Activated T-cell treated with anti-CD3 and anti-CD28 coated beads, Interleukin-2, amount 50 U/mL, for 4 hours (primary cell): ENCODE results near the gene MVB12A. TPM values are rescaled to one million over a fixed set of nuclear protein-coding genes. Genes with fewer than 3 reads are reported as not detected.

Experiments
- ATAC-seq, 2 donors: fragments of 200-7000 bp; cut with Tn5 transposase; one replicate each; pipeline ENCODE4 v1.10.0; 2021
- DNase-seq: peaks from one replicate; pipeline ENCODE4 v3.0.0-alpha.2; 2020
- H3K27me3 Mint-ChIP-seq: one replicate; pipeline ENCODE4 v1.8.0; 2021; ENCODE audit warnings: low read depth, mixed read lengths
- H3K36me3 Mint-ChIP-seq: one replicate; pipeline ENCODE4 v1.8.0; 2022; ENCODE audit warnings: mixed read lengths; ENCODE audit not compliant: insufficient read depth
- H3K4me1 Mint-ChIP-seq: one replicate; pipeline ENCODE4 v1.8.0; 2021; ENCODE audit warnings: low read depth, mixed read lengths
- H3K4me3 Mint-ChIP-seq: one replicate; pipeline ENCODE4 v1.8.0; 2021; ENCODE audit warnings: mild to moderate bottlenecking, moderate library complexity, mixed read lengths
- H3K9me3 Mint-ChIP-seq: one replicate; pipeline ENCODE4 v1.8.0; 2021; ENCODE audit warnings: mixed read lengths
- total RNA-seq, 3 donors: library from RNA; stranded (reverse); gene quantifications; one replicate each; pipeline ENCODE4 v1.2.1, GENCODE V29; 2021

MVB12A gene
- total RNA-seq, 3 donors from 2014 or later, result 37.3 to 43.3 (median 38.6) TPM

DNA sequence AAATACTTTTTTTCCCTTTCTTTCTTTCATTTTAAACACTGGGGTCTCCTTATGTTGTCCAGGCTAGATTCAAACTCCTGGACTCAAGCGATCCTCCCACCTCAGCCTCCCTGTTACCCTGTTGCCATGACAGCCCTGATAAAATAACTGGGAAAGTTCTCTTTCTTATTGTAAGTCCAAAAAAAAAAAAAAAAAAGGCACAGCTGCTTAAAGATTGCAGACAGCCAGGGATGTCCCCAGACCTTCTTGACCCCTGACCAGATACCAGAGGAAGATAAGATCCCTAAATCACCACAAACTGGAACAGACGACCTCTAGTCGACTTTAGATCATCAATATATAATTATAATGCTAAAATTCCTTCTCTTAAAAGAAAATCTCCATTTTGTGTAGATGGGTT is 1.1 kb upstream of the MVB12A start:
- ATAC-seq (no peak), DNase-seq (no peak)
- no peaks in the 10 kb centered on the region for H3K9me3 Mint-ChIP-seq
- no peaks in the 10 kb centered on the region for H3K27me3 Mint-ChIP-seq
- peaks cover 10% of the 10 kb centered on the region for H3K4me1 Mint-ChIP-seq
- peak overlapping the region; percentile 91 for H3K4me3 Mint-ChIP-seq
- H3K36me3 Mint-ChIP-seq, result peaks cover 11% of the 10 kb centered on the region

DNA sequence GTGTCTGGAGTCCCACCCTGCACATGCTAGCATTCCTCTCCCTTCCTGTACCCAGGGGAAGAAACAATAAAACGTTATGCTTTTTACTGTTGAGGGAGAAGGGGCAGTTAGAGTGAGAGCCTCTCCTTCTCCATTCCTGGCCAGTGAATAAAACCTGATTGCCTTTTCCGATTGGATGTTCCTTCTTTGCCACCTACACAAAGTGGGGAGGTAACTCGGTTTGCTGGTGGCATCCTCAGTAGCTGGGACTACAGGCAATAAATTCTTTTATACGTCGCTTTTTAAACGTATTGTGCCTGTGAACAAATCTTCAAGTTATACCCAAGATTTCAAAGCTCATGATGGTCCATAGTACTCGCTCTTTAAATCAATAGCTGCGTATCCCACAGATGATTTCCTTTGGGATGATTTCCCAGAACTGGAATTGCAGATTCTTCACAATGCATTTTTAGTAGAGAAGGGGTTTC is 660 bp upstream of the MVB12A start:
- ATAC-seq, result no peak
- no peaks in the 10 kb centered on the region for H3K27me3 Mint-ChIP-seq
- peak overlapping the region; percentile 91 for H3K4me3 Mint-ChIP-seq
- H3K4me1 Mint-ChIP-seq, result peaks cover 10% of the 10 kb centered on the region
- no peak for DNase-seq
- no peaks in the 10 kb centered on the region for H3K9me3 Mint-ChIP-seq
- H3K36me3 Mint-ChIP-seq, result peaks cover 11% of the 10 kb centered on the region

DNA sequence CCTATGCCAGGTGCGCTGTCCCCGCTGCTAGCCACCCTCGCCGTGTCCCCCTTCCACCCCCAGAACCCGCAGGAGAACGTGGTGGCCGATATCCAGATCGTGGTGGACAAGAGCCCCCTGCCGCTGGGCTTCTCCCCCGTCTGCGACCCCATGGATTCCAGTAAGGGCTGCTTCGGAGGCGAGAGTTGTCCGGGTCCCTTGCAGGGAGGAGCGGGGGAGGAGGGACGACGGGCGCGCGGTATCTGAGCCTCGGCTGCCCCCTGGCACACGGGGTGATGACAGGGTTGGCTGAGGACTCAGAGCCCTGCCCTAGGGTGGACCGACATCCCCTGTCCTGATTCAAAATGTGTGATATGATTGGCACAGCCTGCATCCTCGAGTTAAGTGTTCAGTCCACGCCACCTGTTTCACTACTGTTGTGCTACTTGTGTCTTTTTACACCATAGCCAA is 653 bp downstream of the MVB12A start:
- no peaks in the 10 kb centered on the region for H3K27me3 Mint-ChIP-seq
- DNase-seq (no peak), ATAC-seq (peak in 1 of 2 donors; percentile 13)
- peak overlapping the region; percentile 91 for H3K4me3 Mint-ChIP-seq
- H3K36me3 Mint-ChIP-seq, result peaks cover 7% of the 10 kb centered on the region
- peaks cover 10% of the 10 kb centered on the region for H3K4me1 Mint-ChIP-seq
- no peaks in the 10 kb centered on the region for H3K9me3 Mint-ChIP-seq

DNA sequence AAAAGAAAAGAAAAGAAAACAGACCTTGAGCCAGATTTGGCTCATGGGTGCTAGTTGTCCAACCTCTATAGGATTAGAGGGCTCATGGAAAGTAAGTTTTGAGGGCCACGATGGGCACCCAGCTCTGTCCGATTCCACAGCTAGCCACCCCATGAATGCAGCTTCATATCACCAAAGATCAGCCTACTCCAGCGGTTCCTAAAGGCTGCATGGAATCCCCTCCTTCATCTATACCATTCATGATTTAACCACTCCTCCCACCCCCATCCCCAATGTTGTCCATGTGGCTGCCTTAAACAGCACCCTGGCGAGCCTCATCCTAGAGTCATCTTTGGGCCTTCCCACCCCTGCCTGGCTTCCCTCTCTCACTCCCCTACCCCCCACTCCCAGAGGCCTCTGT is 2.1 kb downstream of the MVB12A start:
- H3K4me1 Mint-ChIP-seq, result peaks cover 10% of the 10 kb centered on the region
- peaks cover 3% of the 10 kb centered on the region for H3K36me3 Mint-ChIP-seq
- ATAC-seq, result no peak
- H3K9me3 Mint-ChIP-seq, result no peaks in the 10 kb centered on the region
- no peak for DNase-seq
- H3K27me3 Mint-ChIP-seq, result no peaks in the 10 kb centered on the region
- no peak overlapping the region for H3K4me3 Mint-ChIP-seq

DNA sequence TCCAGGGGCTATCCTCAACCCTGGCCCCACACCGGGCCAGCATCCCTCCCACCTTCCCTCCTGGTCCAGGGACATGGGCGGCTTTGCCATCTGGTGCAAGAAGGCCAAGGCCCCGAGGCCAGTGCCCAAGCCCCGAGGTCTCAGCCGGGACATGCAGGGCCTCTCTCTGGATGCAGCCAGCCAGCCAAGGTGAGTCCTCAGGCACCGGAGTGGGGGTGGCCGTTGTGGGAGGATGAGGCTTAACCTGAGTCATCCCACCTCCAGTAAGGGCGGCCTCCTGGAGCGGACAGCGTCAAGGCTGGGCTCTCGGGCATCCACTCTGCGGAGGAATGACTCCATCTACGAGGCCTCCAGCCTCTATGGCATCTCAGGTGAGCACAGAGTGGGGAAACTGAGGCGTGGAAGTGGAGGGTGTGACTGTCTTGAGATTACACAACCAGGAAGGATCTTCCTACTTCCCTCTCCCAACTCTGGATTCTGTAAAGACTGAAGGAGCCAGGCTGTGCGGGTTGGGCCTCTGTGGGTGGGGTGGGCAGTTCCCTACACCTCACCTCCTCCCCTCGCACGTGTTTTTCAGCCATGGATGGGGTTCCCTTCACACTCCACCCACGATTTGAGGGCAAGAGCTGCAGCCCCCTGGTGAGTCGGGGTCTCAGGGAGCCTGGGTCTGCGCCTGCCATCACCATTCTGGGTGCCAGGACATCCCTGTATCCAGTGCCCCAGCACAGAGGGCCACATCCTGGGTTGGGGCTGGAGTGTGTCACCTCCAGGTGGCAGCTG is 3.8 kb downstream of the MVB12A start:
- H3K4me1 Mint-ChIP-seq, result peaks cover 10% of the 10 kb centered on the region
- peaks cover 2% of the 10 kb centered on the region for H3K36me3 Mint-ChIP-seq
- DNase-seq (no peak), ATAC-seq (no peak)
- no peaks in the 10 kb centered on the region for H3K9me3 Mint-ChIP-seq
- no peak overlapping the region for H3K4me3 Mint-ChIP-seq
- no peaks in the 10 kb centered on the region for H3K27me3 Mint-ChIP-seq

DNA sequence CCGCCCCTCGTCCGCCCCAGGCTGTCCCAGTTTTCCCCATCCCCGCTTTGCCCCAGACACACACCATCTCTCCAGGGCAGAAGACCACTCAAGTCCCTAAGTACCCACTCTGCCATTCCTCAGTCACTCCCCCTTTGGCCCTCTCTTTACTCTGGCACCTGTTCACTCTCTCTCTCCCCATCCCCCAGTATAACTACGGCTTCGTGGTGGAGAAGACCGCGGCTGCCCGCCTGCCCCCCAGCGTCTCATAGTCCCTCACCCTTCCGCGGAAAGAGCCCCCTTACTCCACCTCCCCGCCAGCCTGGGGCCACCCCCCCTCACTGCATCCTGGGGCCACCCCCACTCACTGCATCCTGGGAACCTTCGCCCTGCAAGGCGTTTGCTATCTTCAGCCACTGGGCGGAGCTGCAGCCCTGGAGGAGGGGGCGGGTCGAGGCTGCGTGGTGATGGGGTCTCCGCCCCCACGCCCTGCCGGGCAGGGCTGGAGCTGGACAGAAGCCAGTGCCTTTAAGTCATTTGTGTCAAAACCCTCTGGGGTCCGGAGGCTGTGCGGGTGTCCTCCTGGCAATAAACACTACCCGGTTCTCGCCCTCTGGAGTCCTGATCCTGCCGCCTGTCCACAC is 5.0 kb downstream of the MVB12A start:
- H3K9me3 Mint-ChIP-seq, result no peaks in the 10 kb centered on the region
- H3K36me3 Mint-ChIP-seq, result peaks cover 2% of the 10 kb centered on the region
- no peak overlapping the region for H3K4me3 Mint-ChIP-seq
- H3K27me3 Mint-ChIP-seq, result no peaks in the 10 kb centered on the region
- DNase-seq, result no peak
- H3K4me1 Mint-ChIP-seq, result peaks cover 2% of the 10 kb centered on the region
- peak; percentile 44 to 46 for ATAC-seq

DNA sequence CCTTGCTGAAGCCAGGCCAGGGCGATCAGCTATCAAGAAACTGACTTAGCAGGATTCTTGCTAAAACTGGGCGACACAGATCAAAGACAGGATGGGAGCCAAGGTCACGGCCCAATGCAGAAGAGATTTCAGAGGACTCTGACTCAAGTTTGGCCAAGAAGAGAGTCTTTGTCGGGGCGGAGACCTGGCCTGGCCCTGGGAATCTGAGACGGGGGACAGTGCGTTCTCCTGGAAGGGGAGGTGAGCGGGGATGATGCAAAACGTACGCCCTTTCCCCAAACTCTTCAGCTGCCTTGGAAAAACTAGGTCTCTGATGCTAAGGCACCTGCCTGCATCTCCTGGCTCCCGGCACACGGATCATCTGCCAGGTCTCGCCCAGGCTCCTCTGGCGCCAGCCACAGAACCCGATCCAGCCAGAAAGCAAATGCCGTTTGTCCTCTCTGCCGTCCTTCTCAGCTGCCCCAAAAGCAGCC is 9.8 kb downstream of the MVB12A start:
- no peak for ATAC-seq
- H3K36me3 Mint-ChIP-seq, result no peaks in the 10 kb centered on the region
- H3K4me3 Mint-ChIP-seq, result no peak overlapping the region
- no peak for DNase-seq
- no peaks in the 10 kb centered on the region for H3K4me1 Mint-ChIP-seq
- no peaks in the 10 kb centered on the region for H3K9me3 Mint-ChIP-seq
- no peaks in the 10 kb centered on the region for H3K27me3 Mint-ChIP-seq

DNA sequence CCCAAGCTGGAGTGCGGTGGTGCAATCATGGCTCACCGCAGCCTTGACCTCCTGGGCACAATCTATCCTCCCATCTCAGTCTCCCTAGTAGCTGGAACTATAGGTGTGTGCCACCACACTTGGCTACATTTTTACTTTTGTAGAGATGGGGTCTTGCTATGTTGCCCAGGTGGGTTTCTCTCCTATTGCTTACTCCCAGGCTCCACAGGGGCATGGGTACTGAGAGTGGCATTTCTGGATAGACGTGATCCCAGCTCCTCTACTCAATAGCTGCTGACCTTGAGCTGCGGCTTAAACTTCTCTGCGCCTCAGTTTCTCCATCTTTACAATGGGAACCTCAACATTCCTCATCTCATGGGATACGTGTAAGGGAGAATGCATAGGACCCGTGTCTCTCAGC is 11.6 kb downstream of the MVB12A start:
- no peaks in the 10 kb centered on the region for H3K4me1 Mint-ChIP-seq
- H3K9me3 Mint-ChIP-seq, result no peaks in the 10 kb centered on the region
- no peaks in the 10 kb centered on the region for H3K36me3 Mint-ChIP-seq
- H3K4me3 Mint-ChIP-seq, result no peak overlapping the region
- DNase-seq, result no peak
- ATAC-seq, result no peak
- H3K27me3 Mint-ChIP-seq, result no peaks in the 10 kb centered on the region

DNA sequence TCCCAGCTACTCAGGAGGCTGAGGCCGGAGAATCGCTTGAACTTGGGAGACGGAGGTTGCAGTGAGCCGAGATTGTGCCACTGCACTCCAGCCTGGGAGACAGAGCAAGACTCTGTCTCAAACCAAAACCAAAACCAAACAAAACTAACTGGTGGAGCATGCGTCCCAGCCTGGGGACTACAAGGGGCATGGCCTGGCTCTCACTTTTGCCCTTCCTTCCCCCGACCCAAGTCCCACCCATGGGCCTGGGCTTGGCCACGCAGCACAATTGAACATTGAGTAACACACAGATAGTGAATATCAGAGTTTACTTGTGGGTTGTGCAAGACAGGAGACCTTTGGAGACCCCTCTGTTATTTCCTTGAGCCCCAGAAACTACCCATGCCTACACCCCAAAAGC is 15.4 kb downstream of the MVB12A start:
- DNase-seq, result no peak
- Mint-ChIP-seq H3K36me3 (no peaks in the 10 kb centered on the region), H3K9me3 (no peaks in the 10 kb centered on the region), H3K4me1 (no peaks in the 10 kb centered on the region), H3K27me3 (peaks cover 3% of the 10 kb centered on the region), H3K4me3 (no peak overlapping the region)
- no peak for ATAC-seq

DNA sequence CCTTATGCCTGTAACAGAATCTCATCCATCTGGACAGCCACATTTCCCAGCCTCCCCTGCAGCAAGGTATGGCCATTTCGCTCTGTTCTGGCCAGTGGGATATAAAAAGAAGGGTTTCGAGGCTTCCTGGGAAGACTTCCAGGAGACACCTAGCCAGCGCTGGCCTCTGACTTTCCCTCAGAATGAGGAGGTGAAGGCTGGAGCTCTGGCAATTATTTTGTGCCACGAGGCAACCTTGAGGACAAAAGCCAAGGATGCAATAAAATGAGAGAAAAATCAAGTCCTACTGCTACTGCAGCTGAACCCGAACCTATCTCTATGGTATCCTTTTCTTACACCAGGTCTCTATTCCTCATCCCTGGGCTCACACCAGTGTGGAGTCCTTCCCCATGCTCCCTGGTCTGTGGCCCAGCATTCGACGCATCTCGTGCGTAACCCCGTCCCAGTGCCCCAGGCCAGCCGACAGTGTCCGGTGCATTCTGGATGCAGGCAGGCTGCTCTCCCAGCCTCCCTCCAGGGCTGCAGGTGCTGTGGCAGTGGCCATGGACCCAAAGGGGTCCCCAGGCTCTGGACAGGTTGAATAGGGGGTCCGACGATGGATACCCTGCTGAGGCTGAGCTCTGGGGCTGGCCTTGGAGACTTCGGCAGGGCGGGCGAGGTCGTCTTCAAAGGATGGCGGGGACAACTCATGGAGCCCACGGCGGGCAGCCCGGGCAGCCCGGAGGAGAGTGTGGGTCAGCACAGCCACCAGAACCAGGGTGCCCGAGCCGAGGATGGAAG is 16.4 kb downstream of the MVB12A start:
- H3K36me3 Mint-ChIP-seq, result no peaks in the 10 kb centered on the region
- DNase-seq, result no peak
- no peak overlapping the region for H3K4me3 Mint-ChIP-seq
- H3K4me1 Mint-ChIP-seq, result no peaks in the 10 kb centered on the region
- no peaks in the 10 kb centered on the region for H3K9me3 Mint-ChIP-seq
- no peak for ATAC-seq
- H3K27me3 Mint-ChIP-seq, result peaks cover 3% of the 10 kb centered on the region

DNA sequence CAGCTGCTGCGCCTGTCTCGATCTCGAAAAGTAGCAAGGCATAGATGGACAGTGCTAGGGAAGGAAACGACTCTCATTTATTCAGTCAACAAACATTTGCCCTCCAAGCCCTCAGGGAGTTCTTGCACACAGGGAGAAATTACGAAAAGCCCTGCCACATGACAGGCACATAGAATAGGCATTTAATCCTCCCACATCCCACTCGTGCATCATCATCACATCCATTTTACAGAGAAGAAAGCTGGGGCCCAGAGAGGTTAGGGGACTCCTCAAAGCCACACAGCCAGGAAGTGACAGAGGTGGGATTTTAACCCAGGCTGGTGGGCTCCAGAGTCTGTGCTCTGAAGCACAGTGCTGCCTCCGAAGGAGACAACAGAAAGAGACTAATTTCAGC is 17.0 kb downstream of the MVB12A start:
- H3K4me3 Mint-ChIP-seq, result no peak overlapping the region
- ATAC-seq, result no peak
- no peaks in the 10 kb centered on the region for H3K9me3 Mint-ChIP-seq
- DNase-seq, result no peak
- peaks cover 3% of the 10 kb centered on the region for H3K27me3 Mint-ChIP-seq
- H3K4me1 Mint-ChIP-seq, result no peaks in the 10 kb centered on the region
- no peaks in the 10 kb centered on the region for H3K36me3 Mint-ChIP-seq

DNA sequence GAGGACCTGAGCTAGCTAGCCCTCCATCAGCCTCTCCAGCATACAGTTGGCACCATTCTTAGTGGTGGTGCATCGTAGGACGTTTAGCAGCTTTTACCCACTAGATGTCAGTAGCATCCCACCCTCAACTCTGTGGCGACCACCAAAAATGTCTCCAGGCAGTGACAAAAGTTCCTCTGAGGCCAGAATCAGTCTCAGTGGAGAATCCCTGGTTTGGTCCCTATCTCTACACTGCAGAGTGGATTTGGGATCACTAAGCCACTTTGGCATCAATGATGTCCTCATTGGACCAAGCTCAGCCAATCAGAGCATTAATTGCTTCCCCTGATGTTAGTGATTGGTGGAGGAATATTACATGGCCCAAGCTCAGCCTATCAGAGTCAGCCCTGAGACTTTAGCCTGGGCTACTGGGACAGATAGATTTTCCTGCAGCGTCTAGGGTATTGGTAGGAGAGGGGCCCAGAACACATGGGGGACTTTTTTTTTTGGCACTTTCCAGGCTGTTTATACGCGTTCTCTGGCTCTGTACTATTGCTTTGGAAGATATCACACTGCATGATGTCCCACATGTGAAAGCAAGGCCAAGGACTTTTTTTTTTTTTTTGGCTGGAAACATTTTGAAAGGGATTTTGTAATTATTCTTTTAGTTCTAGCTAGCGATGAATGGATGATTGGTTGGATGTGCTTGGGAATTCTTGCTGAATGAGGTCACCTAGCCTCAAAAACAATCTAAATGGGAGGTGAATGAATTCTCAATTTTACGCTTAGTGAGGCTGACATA is 21.6 kb downstream of the MVB12A start:
- Mint-ChIP-seq H3K9me3 (no peaks in the 10 kb centered on the region), H3K36me3 (no peaks in the 10 kb centered on the region), H3K4me1 (no peaks in the 10 kb centered on the region), H3K27me3 (peaks cover 3% of the 10 kb centered on the region), H3K4me3 (no peak overlapping the region)
- DNase-seq (no peak), ATAC-seq (peak; percentile 73 to 88)

DNA sequence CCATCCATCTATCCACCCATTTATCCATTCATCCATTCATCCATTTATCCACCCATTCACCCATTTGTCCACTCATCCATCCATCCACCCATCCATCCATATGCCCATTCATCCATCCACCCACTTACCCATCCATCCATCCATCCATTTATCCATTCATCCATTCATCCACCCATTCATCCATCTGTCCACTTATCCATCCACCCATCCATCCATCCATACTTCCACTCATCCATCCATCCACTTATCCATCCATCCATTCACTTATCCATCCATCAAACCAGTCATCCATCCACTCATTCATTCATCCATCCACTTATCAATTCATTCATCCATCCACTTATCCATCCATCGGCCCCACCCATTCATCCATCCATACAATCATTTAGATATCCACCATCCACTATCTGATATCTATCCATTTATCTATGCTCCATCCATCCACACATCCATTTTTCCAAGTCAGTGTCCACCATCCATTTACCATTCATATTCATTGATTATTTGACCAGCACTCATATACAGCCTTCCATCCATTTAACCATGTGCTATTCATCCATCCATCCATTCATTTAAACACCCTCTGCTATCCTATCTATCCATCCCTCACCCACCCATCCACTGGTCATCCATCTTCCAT is 25.8 kb downstream of the MVB12A start:
- DNase-seq (no peak), ATAC-seq (no peak)
- no peaks in the 10 kb centered on the region for H3K9me3 Mint-ChIP-seq
- peaks cover 13% of the 10 kb centered on the region for H3K4me1 Mint-ChIP-seq
- no peak overlapping the region for H3K4me3 Mint-ChIP-seq
- H3K27me3 Mint-ChIP-seq, result peaks cover 11% of the 10 kb centered on the region
- H3K36me3 Mint-ChIP-seq, result no peaks in the 10 kb centered on the region
